GM21717 (cell line): ENCODE data around the gene SYK.
A peak's percentile ranks its signal among the peaks of the same experiment; 100 is the strongest.
"Not testable (repeated sequence)": the region's sequence is repeated elsewhere in the genome, so short reads cannot be mapped to it uniquely, and the experiment has no call there.

Experiments used
- ATAC-seq: cut with Tn5 transposase; IDR thresholded peaks from one replicate; pipeline ENCODE4 v1.9.1; 2021; ENCODE audit warnings: mild to moderate bottlenecking, moderate library complexity; ENCODE audit not compliant: unreplicated experiment

SYK gene

DNA sequence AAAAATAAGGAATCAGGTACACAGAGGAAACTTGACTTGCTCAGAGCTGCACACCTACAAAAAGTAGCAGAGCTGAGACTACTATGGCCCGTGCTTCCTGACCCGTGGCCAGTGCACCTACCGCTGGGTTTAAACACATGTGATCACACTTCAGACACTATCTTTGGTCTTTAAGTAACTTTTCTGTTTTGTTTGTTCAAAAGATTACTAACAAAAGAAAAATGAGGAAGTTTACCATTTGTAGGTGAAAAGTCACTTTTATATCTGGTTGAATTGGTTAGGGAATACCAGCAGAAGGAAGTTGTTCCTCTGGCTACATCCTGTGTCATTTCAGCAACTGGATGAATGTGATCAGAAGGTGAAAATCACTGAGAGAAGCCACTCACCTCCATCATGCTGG, 6.5 kb upstream of the SYK start:
- peak; percentile 37 for ATAC-seq

DNA sequence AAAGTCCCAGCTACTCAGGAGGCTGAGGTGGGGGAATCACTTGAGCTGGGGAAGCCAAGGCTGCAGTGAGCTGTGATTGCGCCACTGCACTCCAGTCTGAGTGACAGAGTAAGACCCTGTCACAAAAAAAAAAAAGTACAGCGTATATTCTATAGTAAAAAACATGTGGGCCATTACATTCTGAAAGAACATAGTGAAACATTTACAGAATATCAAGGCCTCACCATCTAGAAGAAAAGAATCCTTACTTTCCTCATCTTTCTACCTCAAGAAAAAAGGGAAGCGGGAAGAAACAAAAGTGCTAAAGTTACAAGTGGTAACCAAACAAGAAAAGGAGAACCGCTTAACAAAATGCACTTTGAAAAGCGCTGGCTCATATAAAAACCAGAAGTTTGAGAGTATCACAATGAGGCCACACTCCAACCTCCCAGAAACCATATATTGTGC, 5.7 kb upstream of the SYK start:
- ATAC-seq = peak; percentile 38

DNA sequence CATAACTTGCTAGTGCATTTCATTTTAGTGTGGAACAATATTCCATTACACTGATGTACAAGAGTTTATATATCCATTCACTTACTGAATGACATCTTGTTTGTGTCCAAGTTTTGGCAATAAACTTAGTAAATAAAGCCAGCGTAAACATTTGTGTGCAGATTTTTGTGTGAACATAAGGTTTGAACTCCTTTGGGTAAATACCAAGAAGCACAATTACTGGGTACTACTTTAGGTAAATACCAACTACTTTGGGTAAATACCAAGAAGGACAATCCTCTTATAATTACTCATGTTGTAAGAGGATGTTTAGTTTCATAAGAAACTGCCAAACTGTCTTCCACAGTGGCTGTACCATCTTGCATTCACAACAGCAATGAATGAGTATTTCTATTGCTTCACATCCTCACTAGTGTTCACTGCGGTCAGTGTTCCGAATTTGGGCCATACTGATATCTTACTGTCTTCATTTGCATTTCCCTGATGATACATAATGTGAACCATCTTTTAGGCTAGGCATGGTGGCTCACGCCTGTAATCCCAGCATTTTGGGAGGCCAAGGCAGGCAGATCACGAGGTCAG, 2.3 kb upstream of the SYK start:
- ATAC-seq = no peak

DNA sequence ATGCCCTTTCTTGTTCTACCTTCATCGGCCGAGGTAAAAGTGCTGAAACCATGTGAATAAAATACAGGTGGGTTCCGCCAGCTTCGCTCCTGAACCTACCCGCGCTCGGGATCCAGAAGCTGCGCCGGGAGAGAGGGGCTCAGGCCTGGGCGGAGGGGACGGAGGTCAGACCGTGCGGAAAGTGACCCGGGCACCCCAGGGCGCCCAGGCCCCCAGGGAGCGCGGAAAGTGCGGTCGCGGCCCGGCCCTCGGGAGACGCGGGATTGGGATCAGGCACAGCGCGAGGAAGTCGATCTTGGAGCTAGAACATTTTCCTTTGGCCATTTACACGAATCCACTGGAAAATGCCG, 329 bp downstream of the SYK start:
- peak; percentile 16 for ATAC-seq

DNA sequence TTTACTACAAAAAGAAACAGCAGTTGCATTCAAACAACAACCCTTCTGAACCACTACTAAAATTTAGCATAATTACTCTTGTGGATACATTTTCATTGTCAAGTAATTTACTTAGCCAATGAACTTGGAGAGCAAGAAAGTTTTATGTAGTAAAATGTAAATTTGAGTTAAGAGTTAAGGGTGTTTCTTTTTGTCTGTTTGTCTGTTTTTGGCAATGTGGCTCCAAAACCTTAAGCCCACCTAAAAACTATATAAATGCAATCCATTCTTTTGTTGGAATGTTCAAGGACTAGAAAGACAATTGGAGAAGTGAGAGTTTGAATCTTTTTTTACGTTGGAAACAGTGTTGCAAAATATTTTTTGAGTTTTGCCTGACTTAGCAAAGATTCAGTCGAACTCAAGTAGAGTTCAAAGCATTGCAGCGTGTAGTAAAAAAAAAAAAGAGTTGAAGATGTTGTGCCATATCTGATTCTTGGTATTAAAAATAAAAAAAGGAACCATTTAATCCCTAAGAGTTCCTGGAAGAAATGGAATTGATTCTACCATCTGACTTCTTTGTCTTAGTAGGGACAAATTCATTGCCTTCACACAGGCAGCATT, 867 bp downstream of the SYK start:
- ATAC-seq = no peak

DNA sequence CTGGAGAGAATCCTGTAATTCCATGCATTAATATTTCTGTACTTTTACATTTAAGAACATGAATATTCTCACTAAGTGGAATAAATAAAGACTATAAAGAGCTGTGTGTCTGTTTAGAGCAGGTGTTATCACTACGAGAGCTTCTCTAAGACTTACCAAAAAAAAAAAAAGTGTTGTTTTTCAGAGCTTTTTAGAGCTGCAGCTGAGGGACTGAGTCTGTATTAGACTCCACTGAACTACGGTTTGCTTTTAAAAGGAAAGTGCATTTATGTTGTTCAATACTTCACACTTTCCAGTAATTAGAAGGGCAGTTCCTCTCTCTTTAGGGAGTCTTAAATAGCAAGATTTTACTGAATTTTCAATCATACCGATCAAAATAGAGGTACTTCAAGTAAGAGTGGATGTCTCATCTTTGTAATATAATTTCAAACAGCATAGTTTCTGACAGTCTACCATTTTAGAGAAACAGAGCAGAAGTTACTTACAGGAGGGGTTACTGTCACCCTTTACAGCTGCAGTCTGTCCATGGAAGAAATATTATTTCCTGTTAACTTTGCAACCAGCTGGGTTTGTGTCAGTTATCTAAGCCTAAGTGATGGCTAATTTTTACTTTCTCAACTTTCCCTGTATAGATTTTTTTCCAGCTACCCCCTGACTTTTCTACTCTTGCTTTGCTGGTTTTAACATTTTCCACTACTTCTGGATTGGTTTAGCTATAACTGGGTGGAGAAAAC, 2.4 kb downstream of the SYK start:
- no peak for ATAC-seq

DNA sequence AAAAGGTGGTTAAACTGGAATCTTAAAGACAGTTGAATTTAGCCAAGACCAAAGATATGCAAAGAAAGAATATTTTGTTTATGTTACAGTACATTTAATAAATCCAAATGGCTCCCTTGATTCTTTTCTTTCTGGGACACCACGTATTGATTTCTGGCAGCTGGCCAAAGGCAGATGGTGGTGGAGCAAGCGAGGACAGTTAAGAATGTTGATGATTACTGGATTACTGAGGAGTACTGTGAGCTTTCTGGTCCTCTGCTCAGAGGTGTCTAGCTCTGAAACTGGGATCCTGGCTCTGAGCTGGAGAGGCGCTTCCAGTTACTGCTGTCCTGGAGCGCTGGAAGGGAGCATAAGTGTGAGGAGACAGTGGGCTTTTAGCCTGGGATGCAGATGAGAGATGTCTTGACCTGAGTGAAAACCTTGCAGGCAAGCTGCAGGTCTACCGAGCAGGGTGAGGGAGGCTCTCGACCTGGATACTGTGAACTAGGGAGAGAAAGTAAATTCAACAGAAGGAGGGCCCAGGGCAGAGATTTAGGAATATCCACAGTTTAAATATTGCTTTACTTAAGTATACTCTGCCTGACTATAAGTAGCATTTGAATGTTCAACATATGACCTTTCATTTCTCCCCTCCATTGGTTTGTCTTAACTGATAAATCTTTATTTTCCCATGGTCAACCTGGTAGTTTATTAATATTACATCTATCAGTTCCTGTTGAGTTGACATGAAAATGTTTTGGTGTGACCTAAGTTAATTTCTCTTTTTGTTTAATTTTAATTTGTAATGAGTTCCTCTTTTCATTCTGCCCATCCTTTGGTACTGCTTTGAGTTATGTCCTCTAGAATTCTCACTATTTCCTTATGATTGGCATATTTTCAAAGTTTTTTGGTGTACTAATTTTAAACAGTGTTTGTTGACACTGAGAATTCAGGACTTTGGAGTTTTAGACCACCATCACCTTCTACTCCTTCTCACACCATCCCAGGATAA, 3.7 kb downstream of the SYK start:
- no peak for ATAC-seq

DNA sequence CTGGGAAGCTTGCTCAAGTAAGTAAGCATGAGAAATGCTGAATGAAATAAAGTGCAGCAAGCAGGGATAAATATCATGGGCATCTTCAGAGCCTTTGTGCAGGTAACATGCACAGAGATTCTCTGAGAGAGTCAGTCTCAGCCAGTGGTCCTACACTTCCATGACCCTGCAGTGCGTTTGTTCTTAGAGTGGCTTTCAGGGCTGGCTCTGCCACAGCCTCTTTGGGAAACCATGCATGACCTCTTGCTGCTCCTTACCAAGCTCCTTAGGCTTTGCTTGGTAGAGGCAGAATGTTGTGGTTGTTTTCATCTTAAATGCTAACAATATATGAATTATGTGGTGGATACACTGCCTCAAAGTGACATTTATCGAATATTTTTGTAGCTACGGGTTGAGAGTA, 5.4 kb downstream of the SYK start:
- no peak for ATAC-seq

DNA sequence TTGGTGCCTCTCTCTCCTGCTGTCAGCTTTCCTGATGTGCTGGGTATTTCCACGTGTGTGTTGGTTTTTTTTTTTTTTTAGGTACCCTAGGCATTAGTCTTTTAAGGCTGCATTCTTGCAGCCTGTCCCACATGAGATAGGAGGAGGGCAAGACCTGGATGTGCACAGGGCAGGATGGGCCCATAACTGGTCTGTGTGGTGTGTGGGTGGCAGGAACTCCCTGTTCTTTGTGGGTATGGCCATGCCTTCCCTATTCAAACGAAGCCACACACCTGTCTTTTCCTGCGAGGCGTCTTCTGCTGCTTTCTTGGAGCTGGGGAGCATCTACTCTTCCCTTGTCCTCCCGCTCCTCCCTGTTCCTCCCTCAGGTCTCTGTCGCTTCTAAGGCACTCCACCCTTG, 6.8 kb downstream of the SYK start:
- no peak for ATAC-seq

DNA sequence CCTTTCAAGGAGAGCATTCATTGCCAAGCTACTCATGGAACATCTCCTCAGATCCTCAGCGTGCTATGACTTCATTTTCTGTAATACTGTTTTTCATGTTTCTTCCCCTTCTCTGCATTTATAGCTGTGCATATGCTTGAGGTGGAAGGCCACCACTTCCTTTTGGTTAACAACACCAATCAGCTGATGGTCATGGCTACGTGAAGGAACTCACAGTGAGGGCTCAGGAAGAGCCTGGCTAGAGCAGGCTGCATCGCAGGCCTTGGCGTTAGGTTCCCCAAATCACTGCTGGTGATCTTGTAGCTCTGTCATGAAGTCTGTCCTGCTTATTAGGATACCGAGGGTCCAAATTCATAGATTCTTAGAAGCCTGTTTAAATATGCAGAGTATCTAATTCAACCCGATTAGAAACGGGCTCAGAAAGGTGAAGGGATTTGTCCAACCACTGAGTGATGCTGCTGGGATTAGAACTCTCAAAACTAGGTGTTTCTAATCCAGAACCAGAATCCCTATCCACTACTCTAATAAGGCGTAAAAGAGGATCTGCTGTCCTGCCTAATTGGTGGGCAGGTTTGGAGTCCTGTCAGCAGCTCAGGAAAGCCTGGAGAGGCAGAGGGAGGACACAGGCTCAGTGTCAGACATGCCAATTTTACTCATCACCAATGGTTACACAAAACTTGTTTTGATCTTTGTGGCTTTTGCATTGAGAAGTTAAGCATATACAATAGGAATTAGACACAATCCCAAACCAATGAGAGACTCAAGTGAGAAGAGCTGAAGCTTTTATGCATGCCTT, 7.5 kb downstream of the SYK start:
- no peak for ATAC-seq

DNA sequence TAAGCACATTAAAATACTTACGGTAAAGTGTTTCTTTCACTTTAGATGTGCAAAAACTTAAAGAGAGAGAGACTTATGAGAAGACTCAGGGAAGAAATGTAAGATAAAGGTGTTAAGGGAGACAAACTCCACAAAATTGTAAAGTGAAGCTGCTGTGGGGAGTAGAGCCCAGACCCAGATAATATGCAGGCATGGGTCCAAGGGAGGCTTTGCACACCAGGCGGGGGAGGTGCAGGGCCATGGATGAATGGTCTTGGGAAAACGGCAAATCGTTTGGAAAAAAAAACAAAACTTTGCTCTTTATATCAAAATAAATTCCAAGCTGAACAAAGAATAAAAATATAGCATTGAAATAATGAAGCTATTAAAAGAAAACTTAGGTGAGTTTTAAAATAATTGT, 9.1 kb downstream of the SYK start:
- ATAC-seq = no peak

DNA sequence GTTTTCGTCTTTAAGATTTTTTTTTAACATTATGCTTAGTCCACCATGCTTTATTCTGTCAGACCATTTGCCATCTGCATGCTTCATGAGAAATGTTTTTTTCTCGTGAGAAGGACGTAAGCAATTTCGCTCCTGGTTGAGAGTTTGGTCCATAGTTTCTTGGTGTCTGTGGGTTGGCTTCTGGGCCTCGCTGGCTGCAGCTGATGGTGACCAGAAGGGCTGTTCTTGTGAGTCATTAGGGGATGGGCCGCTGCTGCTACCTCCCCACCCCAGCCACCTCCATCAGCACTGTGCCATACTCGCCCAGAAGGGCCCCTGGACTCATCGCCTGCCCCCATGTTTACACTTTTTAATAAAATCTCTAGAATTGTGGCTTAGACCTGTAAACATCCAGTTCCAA, 11.4 kb downstream of the SYK start:
- no peak for ATAC-seq

DNA sequence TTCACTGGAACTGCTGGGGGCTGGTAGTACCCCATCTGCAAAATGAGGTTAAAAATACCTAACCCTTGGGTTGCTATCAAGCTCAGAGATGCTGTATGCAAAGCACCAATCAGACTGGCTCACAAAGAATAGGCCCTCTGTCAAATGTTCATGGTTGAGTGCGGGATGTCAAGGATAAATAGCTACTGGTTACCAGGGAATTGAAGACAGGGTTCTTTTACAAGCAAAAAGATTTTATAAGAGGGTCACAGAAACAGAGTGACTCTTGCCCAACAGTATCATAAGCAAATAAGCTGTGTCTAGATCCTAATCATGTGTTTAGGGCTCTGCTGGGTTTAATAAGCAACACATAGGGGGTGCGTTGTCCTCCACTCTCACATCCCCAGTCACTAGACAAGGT, 11.9 kb downstream of the SYK start:
- no peak for ATAC-seq

DNA sequence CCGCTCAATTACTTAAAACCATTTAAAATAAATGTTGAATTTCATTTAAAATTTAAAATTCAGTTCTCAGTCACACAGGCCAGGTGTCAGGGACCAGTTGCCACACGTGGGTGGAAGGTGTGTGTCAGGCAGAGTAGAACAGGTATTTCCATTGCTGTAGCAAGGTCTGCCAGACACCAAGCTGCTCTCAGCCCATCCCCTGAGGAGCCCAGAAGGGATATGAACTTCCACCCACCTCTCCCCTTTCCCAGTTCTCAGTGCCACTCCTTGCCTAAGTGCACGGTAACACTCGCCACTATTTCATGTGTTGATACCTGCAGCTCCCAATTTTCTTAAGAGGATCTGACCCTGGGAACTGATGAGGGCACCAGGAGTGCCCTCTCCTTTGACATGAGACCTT, 12.7 kb downstream of the SYK start:
- ATAC-seq = no peak

DNA sequence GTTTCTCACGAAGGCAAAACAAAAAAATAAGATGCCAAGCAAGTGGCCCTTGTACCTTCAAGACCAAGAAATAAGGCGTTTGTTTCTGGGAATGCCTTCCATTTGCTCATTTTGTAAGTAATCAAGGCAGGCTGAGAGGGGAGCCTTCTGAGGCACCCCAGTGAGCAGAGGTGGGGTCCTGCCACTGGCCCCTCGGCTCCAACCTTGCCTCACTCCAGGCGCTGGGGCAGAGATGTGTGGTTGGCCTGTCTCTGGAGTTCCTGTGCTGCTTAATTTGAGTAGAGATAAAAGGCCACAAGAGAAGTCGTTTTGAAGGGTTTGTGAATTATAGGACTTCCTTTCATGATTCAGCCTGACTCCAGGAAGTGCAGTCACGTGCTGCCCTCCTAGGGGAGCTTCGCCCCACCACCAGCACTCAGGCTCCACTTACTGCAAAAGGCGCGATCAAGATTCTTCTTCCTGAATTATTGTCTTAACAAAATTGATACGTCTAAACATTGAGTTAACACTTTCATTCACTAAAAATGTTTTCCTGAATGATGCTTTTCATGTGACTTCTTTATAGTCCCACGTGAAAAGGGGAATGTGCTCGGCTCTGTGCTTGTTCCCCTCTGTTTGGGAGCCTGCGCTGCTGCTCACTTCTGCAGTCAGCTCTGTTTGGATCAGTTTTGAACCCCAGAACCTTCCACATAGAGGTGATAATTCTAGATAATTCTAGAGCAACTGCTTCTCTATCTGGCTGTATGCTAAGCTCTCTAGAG, 13.7 kb downstream of the SYK start:
- ATAC-seq = no peak

DNA sequence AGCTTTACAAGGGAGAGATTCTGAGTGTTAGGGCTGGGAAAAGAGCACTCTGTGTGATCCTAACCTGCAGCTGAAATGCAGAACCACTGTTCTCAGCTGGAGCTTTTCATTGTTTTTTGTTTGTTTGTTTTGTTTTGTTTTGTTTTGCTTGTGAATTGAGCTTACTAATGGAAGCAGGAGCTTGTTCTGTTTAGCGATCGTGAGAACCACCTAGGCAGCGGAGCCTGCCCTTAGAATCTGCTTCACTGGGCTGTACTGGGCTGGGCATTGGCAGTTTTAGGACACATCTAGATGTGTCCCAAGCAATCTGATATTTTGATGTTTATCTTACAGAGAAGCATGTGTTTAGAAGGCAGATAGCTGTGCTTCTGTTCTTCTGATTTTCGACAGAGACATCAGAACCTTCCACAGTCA, 14.3 kb downstream of the SYK start:
- no peak for ATAC-seq

DNA sequence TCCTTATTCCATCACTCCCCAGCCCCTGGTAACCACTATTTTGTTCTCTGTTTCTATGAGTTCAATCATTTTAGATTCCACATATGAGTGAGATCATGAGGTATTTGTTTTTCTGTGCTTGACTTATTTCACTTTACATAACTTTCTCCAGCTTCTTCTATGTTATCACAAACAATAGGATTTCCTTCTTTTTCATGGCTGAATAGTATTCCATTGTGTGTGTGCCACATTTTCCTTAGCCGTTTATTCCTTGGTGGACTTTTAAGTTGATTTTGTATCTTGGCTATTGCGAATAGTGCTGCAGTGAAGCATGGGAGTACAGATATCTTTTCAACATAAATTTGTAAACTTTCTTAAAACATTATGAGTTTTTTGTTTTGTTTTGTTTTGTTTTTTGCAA, 15.1 kb downstream of the SYK start:
- ATAC-seq = no peak

DNA sequence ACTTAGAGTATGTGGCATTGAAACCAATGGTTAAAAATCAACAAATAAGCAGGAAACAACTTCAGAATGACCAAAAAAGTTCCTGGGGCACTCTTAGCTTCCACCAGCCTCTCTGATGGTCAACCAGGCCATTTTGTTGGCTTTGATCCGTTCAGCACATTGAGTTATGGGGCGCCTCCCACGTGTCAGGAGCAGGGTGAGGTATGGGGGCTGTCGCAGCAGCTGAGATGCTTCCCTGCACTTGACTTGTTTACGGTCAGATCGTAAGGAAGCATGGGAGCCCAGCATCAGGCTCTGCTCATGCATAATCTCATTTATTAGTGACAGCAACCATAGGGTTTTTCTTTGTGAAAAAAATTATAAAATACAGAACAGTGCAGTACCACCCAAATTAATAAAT, 16.7 kb downstream of the SYK start:
- ATAC-seq = no peak

DNA sequence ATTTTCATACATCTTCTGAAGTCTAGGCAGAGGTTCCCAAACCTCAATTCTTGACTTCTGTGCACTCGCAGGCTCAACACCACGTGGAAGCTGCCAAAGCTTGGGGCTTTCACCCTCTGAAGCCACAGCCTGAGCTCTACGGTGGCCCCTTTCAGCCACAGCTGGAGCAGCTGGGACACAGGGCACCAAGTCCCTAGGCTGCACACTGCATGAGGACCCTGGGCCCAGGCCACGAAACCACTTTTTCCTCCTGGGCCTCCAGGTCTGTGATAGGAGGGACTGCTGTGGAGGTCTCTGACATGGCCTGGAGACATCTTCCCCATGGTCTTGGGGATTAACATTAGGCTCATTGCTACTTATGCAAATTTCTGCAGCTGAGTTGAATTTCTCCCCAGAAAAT, 18.8 kb downstream of the SYK start:
- ATAC-seq = not testable (repeated sequence)

DNA sequence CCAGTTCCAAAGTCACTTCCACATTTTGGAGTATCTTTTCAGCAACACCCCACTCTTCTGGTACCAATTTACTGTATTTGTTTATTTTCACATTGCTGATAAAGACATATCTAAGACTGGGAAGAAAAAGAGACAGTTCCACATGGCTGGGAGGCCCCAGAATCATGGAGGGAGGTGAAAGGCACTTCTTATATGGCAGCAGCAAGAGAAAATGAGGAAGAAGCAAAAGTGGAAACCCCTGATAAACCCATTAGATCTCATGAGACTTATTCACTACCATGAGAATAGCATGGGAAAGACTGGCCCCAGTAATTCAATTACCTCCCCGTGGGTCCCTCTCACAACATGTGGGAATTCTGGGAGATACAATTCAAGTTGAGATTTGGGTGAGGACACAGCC, 19.6 kb downstream of the SYK start:
- not testable (repeated sequence) for ATAC-seq
